HG03575 (cell line): ENCODE data around the gene ERC2.

Source experiments
- ATAC-seq: cut with Tn5 transposase; IDR thresholded peaks from one replicate; pipeline ENCODE4 v1.9.1; 2021; ENCODE audit not compliant: unreplicated experiment, insufficient number of reproducible peaks, low FRiP score; ENCODE audit errors: extremely low read depth

ERC2 gene

GRCh38 chr3:55714057-55714456 lies 754.2 kb downstream of the ERC2 start:
- ATAC-seq: no peak

DNA sequence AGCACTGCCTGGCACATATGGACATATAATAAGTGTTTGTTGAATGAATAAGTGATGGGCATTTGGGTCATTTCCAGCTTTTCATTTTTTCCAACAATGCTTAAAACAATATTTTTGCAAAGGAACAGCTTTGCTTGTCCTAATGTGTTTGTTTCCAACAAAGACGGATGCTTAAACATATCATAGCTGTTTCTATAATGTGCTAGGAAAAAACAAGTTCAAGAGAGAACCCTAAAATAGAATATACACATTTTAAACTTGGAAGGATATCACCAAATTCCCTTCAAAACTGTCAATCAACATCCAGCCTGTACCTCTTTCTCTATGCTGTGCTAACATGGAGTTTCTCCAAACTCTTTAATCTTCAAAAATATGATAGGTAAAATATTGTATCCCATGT lies 756.6 kb downstream of the ERC2 start:
- ATAC-seq: no peak

- no peak for ATAC-seq
Observed at GRCh38 chr3:55709411-55710012, 758.8 kb downstream of the ERC2 start.

- no peak for ATAC-seq
Observed at GRCh38 chr3:55708921-55709320, 759.3 kb downstream of the ERC2 start.

GRCh38 chr3:55708242-55708641 lies 760.0 kb downstream of the ERC2 start:
- ATAC-seq: no peak

DNA sequence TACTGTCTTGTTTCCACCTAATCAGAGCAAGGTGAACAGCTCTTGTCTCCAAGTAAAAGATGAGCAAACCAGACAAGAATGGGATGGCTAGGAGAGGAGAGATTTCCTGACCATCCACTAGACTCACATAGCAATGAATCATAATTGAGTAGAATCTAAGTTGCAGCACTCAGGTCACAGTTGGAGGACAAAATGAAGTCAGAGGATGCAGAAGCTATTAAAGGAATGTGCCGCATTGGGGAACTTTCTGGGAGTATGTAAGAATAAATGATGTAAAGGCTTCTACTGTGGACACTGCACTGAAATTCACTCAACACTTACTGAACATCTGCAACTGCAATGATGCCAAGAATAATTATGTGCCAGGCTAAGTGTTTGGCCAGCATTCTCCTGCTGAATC lies 763.7 kb downstream of the ERC2 start:
- no peak for ATAC-seq

GRCh38 chr3:55702822-55703221 lies 765.4 kb downstream of the ERC2 start:
- no peak for ATAC-seq

DNA sequence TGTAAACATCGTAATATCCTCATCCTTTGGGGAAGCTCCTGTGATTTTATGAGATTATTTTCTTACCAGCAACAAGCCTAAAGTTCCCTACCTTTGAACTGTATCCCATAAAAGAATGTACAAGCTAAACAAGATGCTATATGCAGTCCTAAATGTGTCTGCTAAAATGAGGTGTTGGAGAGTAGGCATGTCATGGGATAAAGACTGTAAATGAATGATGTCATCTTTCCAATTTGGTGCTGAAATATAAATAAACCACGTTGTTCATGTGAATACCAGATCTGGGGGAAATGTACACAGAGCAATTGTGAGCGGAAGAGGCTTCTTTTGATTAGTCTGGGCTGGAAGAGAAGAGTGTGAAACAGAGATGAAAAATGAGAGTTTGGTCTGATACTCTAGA lies 766.3 kb downstream of the ERC2 start:
- ATAC-seq: no peak

GRCh38 chr3:55698831-55699230 lies 769.4 kb downstream of the ERC2 start:
- ATAC-seq: no peak

DNA sequence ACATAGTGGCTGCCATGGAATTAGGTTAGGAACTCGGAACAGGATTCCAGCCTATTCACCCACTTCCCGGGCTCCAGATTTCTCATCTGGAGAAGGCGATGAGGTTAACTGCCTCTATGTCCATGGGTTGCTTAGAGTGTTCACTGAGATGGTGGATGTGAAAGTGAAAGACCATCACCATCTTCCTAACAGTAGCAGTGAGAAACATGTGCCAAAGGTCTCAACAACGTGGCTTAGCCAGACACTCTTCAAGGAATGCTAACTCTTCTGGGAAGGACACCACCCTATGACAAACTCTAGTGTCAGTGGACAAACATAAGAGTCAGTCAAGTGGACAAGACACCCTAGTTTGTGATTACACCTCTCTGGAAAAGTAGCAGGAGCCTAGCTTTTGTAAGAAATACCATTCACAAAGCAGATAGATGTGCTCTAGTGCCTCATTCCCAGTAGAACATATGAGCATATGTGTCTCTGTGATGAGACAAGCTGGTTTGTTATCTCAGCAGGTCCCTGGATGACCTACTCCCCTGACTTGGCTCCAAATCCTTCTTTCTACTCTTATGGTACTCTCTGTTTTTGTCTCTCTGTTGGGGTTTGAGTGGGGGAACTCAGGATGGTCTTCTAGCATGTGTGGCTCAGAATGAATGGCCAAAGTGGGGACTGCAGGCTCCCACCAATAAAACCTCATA lies 770.9 kb downstream of the ERC2 start:
- ATAC-seq: no peak

DNA sequence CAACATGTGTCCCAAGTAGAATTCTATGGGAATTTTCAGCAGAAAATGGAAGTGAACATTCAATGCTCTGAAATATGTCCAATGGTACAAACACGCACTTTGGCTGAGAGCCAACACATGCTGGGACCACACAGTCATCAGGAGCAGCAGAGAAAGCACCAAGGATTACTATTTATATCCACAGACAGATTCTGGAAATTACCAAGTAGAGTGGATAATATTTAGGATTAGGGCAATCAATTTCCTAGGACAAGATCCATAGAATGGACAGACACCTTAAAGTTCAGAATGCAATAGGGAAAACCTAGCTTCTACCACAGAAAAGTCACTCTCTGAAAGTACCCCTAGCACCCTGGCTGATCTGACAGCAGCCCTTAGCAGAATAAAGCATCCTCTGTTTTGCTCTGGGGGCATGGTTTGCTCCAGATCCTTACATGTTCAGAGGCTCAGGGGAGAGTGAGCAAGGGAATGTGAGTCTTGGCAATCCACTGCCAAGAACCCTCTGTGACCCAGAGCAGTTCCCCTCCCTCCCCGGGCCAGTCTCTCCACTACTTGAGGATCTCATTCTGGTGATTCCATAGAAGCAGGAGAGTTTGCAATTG lies 775.2 kb downstream of the ERC2 start:
- no peak for ATAC-seq

DNA sequence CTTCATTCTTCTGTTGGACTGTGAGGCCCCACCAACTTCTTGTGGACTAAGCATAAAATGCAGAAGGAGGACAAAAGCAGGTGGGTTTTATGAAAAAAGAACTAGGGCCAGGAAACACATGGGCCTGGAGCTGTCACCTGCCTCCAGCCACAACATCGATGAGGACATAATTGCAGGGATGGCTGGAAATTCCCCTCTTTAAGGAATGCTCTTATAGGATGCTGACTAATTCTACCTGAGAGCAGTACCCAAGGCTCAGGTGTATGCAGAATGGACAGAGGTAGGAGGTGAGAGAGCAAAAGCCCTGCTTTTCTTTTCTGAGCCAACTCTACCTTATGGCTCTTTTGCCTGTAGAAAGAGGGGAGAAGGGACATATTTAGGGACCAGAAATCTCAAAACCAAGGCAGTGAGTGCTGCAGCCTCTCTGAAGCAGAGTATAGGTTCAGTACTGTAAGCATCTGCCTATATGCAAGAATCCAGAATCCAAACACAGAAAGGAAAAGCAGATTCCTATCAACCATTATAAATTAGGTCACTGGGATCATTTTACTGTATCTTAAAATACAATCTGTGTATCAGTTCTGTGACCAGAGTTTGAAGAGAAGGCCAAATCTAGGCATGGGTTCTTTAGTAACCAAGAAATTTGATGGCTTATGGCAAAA lies 775.8 kb downstream of the ERC2 start:
- ATAC-seq: no peak

DNA sequence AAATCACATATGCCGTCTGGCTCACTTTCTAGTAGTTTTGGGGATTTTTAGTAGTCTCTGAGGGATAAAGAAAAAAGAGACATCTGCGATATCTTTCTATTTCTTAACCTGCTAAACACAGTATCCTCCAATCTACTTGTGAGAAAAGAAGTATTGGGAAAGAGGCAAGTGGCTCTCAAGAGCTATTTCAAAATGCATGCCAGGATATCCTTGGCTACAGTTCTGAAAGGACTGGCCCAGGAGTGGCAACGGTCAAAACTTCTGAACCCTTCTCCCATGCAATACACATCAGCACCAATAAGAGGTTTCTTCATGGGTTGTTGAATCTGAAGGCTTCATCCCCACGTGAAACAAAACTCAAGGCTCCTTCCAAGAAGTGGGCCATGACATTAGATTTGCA lies 777.1 kb downstream of the ERC2 start:
- no peak for ATAC-seq

DNA sequence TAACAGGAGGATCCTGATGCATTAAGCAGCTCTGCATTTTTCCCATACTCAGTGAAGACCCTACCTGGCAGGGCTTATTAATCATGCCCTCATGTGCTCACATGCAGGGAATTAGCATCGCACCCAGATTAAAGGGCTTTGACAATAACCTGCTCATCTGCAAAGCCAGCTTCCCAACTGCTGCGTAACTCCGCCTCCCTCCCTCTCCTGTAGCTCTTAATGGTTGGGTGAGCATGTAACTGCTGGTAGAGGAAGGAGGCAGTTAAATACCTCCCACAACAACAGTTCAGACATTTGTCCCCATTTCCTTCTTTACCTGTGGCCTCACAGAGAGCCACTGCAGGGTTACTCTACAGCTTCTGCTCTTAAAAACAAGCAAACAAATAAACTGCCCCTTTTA lies 777.5 kb downstream of the ERC2 start:
- ATAC-seq: peak; percentile 44

- no peak for ATAC-seq
Observed at GRCh38 chr3:55690177-55690576, 778.1 kb downstream of the ERC2 start.

GRCh38 chr3:55688154-55688553 lies 780.1 kb downstream of the ERC2 start:
- ATAC-seq: no peak

GRCh38 chr3:55687526-55687925 lies 780.7 kb downstream of the ERC2 start:
- no peak for ATAC-seq

DNA sequence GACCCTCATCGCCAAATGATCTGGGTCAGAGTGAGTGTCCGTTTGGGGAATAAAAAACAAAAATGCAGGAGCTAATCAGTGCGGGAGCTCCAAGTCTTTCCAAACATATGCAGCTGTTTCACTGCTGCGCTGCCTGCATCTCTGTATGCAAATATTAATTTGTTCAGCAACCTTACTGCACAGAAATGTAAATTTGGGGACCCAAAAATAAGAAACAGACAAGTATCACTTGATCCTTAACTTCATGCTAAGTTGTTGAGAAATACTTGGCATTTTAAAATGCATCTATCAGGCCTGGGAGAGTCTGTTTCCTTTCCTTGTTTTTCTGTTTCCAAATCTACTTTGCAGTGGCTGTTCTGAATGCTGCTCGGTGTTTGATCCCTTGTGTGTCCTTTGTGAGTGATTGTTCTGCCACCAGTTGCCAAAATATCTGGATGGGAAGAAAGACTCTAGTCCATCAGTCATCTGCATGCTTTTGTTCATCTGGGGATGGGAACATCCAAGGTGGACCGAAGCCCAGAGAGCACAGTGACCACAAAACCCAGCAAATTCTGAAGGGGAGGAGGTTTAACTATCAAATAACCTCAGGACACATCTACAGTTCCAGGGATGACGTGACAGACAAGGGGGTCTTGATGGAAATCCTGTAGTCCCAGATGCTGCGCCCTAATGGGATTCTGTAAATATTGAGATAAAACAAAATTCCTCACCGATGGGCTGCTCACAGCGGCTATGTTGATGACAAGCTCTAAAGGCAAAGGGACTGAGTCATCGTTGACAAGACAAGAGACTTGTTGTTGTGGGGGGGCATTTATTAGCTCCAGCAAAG lies 781.6 kb downstream of the ERC2 start:
- no peak for ATAC-seq

GRCh38 chr3:55683666-55684270 lies 784.5 kb downstream of the ERC2 start:
- ATAC-seq: no peak
